H1 (cell line): ENCODE data around the gene NDEL1. TPM values are rescaled to one million over a fixed set of nuclear protein-coding genes. Genes with fewer than 3 reads are reported as not detected.

Source experiments
- MAFK ChIP-seq: IDR thresholded peaks from 2 replicates; pipeline ENCODE4 v1.6.1; 2012; ENCODE audit warnings: low read depth, mild to moderate bottlenecking, improper control_type of control experiment, low read length
- NANOG ChIP-seq: IDR thresholded peaks from 2 replicates; pipeline ENCODE4 v1.6.1; 2011; ENCODE audit warnings: low read length, low read depth, mild to moderate bottlenecking, inconsistent platforms; ENCODE audit not compliant: insufficient read depth, poor library complexity, severe bottlenecking
- TAF7 ChIP-seq: optimal IDR thresholded peaks from 2 replicates; pipeline ENCODE3; 2011; ENCODE audit warnings: low read depth, mild to moderate bottlenecking, inconsistent platforms, low read length, moderate library complexity, borderline replicate concordance
- TBP ChIP-seq: IDR thresholded peaks from 2 replicates; pipeline ENCODE4 v1.6.1; 2011; ENCODE audit warnings: low read depth, low read length, improper control_type of control experiment
- polyA plus RNA-seq, 7 experiments: library from polyadenylated mRNA; depleted of rRNA in 3 of 7; stranded (reverse) in 5 of 7; unstranded in 2 of 7; fragments of >200 nt in 5 of 7; fragments of 200-250 nt in 2 of 7; gene quantifications; 1 replicate in 5 of 7; 2 replicates in 1 of 7; 4 replicates in 1 of 7; pipeline versions ENCODE4 v1.2.1 to v1.2.3, GENCODE V29; 2011 to 2013; ENCODE audit warnings: missing spikeins in 2 of 7, mixed read lengths in 2 of 7
- total RNA-seq: library from RNA; stranded (reverse); fragmentation: NEBNext Ultra II Directional; extraction: Animal tissue kit (Norgen Biotek cat#: 25700); gene quantifications from 2 replicates; pipeline ENCODE4 v1.2.1, GENCODE V29; 2021
- TF ChIP-seq, protein P1 (sequence below): IDR thresholded peaks from 2 replicates; pipeline ENCODE4 v1.6.1; 2012; ENCODE audit warnings: low read length, inconsistent platforms

Gene NDEL1
- total and polyA plus RNA-seq, 2 of the 8 experiments (the other 6 are each of a cell fraction or from before 2014, with no cell fraction given) = 31.1 to 32.9 TPM

- TF ChIP-seq, protein P1, sequence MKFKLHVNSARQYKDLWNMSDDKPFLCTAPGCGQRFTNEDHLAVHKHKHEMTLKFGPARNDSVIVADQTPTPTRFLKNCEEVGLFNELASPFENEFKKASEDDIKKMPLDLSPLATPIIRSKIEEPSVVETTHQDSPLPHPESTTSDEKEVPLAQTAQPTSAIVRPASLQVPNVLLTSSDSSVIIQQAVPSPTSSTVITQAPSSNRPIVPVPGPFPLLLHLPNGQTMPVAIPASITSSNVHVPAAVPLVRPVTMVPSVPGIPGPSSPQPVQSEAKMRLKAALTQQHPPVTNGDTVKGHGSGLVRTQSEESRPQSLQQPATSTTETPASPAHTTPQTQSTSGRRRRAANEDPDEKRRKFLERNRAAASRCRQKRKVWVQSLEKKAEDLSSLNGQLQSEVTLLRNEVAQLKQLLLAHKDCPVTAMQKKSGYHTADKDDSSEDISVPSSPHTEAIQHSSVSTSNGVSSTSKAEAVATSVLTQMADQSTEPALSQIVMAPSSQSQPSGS = no peak
- TF ChIP-seq TAF7 (no peak), MAFK (no peak), NANOG (no peak), TBP (no peak)
These were observed 9.9 kb downstream of the NDEL1 start (continued) for GRCh38 chr17:8445536-8445935.
